PC-9 (cell line): ENCODE data around the gene SMOC2.

Experiments
- EZH2 ChIP-seq: fragments of 200-600 bp; sonication (generic); IDR thresholded peaks from 2 replicates; pipeline ENCODE4 v1.8.0; 2017; ENCODE audit warnings: antibody characterized with exemption, low read depth
- TF ChIP-seq, protein P1 (sequence below): fragments of 200-600 bp; sonication (generic); conservative IDR thresholded peaks from 2 replicates; pipeline ENCODE4 v1.6.1; 2017; ENCODE audit warnings: mixed run types, antibody characterized with exemption, mild to moderate bottlenecking, moderate library complexity

DNA sequence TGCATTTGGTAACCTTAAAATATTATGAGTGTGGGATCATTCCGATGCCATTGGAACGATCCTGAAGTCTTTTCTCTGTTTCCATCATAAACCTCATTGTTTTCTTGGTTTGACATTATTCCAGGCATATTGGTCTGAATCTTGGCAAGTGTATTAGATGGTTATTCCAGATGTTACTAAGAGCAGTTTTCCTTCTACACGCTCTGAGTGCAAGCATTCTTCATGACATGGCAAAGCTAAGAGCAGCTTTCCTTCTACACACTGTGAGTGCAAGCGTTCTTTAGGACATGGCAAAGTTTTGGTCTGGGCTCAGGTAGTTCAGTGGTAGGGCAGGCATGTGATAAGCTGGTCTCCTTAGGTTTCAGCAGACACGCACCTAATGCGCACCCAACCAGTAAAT is 53.0 kb downstream of the SMOC2 start:
- no peak for TF ChIP-seq EZH2
- TF ChIP-seq, protein P1, sequence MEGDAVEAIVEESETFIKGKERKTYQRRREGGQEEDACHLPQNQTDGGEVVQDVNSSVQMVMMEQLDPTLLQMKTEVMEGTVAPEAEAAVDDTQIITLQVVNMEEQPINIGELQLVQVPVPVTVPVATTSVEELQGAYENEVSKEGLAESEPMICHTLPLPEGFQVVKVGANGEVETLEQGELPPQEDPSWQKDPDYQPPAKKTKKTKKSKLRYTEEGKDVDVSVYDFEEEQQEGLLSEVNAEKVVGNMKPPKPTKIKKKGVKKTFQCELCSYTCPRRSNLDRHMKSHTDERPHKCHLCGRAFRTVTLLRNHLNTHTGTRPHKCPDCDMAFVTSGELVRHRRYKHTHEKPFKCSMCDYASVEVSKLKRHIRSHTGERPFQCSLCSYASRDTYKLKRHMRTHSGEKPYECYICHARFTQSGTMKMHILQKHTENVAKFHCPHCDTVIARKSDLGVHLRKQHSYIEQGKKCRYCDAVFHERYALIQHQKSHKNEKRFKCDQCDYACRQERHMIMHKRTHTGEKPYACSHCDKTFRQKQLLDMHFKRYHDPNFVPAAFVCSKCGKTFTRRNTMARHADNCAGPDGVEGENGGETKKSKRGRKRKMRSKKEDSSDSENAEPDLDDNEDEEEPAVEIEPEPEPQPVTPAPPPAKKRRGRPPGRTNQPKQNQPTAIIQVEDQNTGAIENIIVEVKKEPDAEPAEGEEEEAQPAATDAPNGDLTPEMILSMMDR = no peak
